HepG2 (cell line): ENCODE data around the gene ATP1A1. TPM values are rescaled to one million over a fixed set of nuclear protein-coding genes. Genes with fewer than 3 reads are reported as not detected.
A peak's percentile ranks its signal among the peaks of the same experiment; 100 is the strongest.

Experiments used
- ATAC-seq: fragments of 200-7000 bp; cut with Tn5 transposase; 3 replicates; pipeline ENCODE4 v1.9.1; 2020; ENCODE audit warnings: mild to moderate bottlenecking, moderate library complexity
- BruUV-seq: library from RNA; stranded (reverse); fragments of 400-500 nt; replicated peaks from 2 replicates; lab custom pipeline; 2021; lab: Mats Ljungman, UMichigan
- CTCF ChIA-PET: fragments of 300-600 bp; formaldehyde crosslinking; extraction: SDS; loops from one replicate; lab custom pipeline; 2021; ENCODE audit warnings: low total read pairs, inconsistent platforms, low intra/inter-chr PET ratio; lab: Yijun Ruan, JAX
- POLR2A ChIA-PET: fragments of 350-600 bp; sonication (Branson Sonifier 250); formaldehyde crosslinking; loops from one replicate; lab custom pipeline; 2020; ENCODE audit warnings: antibody characterized with exemption, inconsistent platforms; lab: Yijun Ruan, JAX
- DNase-seq: peaks from one replicate; pipeline ENCODE4 v3.0.0-alpha.2; 2015; ENCODE audit warnings: low spot score
- FAIRE-seq: peaks from 3 replicates; lab custom pipeline; 2011; peaks lifted over from hg19 to GRCh38; lab: Jason Lieb, UNC
- H2AFZ ChIP-seq: one replicate; pipeline ENCODE4 v1.6.1; 2011; ENCODE audit warnings: low read length, inconsistent platforms
- H3K27ac ChIP-seq: fragments of 300-600 bp; 3 replicates; pipeline ENCODE4 v1.8.0; 2011; ENCODE audit warnings: mixed run types, mild to moderate bottlenecking, mixed read lengths, low read length, inconsistent platforms; ENCODE audit not compliant: insufficient read depth; ENCODE audit errors: extremely low read length
- H3K27me3 ChIP-seq, 2 experiments: fragments of 200-600 bp in 1 of 2; 2 replicates in 1 of 2; 3 replicates in 1 of 2; pipeline versions ENCODE4 v1.6.0 to v1.8.0; 2011; ENCODE audit warnings: low read length in 2 of 2, mild to moderate bottlenecking in 2 of 2, moderate library complexity in 2 of 2, inconsistent platforms in 1 of 2; ENCODE audit not compliant: insufficient read depth in 2 of 2, control insufficient read depth in 1 of 2
- H3K36me3 ChIP-seq, 2 experiments: fragments of 200-600 bp in 1 of 2; replicated peaks in 1 of 2; 2 replicates in 1 of 2; 3 replicates in 1 of 2; pipeline versions ENCODE4 v1.5.1 to v1.8.0; 2011; ENCODE audit warnings: low read length in 2 of 2, inconsistent platforms in 1 of 2; ENCODE audit not compliant: insufficient read depth in 2 of 2, control insufficient read depth in 1 of 2
- H3K4me1 ChIP-seq: 2 replicates; pipeline ENCODE4 v1.5.1; 2012; ENCODE audit warnings: low read length, inconsistent platforms; ENCODE audit not compliant: insufficient read depth
- H3K4me2 ChIP-seq: 2 replicates; pipeline ENCODE4 v1.6.0; 2011; ENCODE audit warnings: low read depth, low read length, inconsistent platforms
- H3K4me3 ChIP-seq, 3 experiments: fragments of 200-600 bp in 1 of 3; sonication (generic), shearing (Covaris generic) in 1 of 3; replicated peaks in 1 of 3; 2 replicates each; pipeline ENCODE4 v1.5.1; 2011 to 2016; ENCODE audit warnings: low read length in 3 of 3, inconsistent platforms in 2 of 3, low read depth in 2 of 3, mild to moderate bottlenecking in 2 of 3, control low read depth in 1 of 3, mixed read lengths in 1 of 3; ENCODE audit not compliant: insufficient read depth in 1 of 3
- H3K79me2 ChIP-seq: one replicate; pipeline ENCODE4 v1.6.1; 2011; ENCODE audit warnings: low read length, inconsistent platforms; ENCODE audit not compliant: insufficient read depth
- H3K9ac ChIP-seq: 2 replicates; pipeline ENCODE4 v1.6.0; 2011; ENCODE audit warnings: mild to moderate bottlenecking, low read depth, low read length, inconsistent platforms; ENCODE audit not compliant: insufficient read depth
- H3K9me3 ChIP-seq: 2 replicates; pipeline ENCODE4 v1.5.1; 2012; ENCODE audit warnings: mild to moderate bottlenecking, low read length
- H4K20me1 ChIP-seq: 2 replicates; pipeline ENCODE4 v1.6.0; 2011; ENCODE audit warnings: inconsistent platforms, mild to moderate bottlenecking, low read length, moderate library complexity; ENCODE audit not compliant: insufficient read depth
- CEBPB ChIP-seq: IDR thresholded peaks from 2 replicates; pipeline ENCODE4 v1.6.1; 2011; ENCODE audit warnings: low read depth, low read length, improper control_type of control experiment, borderline replicate concordance
- NFE2L2 ChIP-seq: fragments of 150-350 bp; IDR thresholded peaks from 2 replicates; pipeline ENCODE4 v1.6.1; 2014; ENCODE audit warnings: low read length
- SMARCC2 ChIP-seq: fragments of 450-650 bp; IDR thresholded peaks from 2 replicates; pipeline ENCODE4 v1.6.1; 2017; ENCODE audit warnings: antibody characterized with exemption, mild to moderate bottlenecking
- TOE1 ChIP-seq: sonication (generic); formaldehyde crosslinking; IDR thresholded peaks from 2 replicates; pipeline ENCODE4 v1.4.0; 2020; ENCODE audit warnings: mild to moderate bottlenecking, missing genetic modification reagents
- ZNF558 ChIP-seq: sonication (generic); formaldehyde crosslinking; IDR thresholded peaks from 2 replicates; pipeline ENCODE4 v1.9.0; 2022; ENCODE audit warnings: mild to moderate bottlenecking, missing genetic modification reagents, borderline replicate concordance
- ZNF746 ChIP-seq: sonication (generic); formaldehyde crosslinking; IDR thresholded peaks from 2 replicates; pipeline ENCODE4 v1.8.0; 2022; ENCODE audit warnings: mild to moderate bottlenecking, missing genetic modification reagents
- WGBS: methylation state at CpG from one replicate; pipeline ENCODE4 v1.1.6; 2017; ENCODE audit warnings: low lambda C conversion rate; 5-methylcytosine and 5-hydroxymethylcytosine counted together
- in situ Hi-C: cut with HindIII; loops from 2 replicates; pipeline ENCODE4 v1.10.0; 2017; ENCODE audit warnings: low pct_unique_long_range_greater_than_20kb; ENCODE audit not compliant: extremely low pct_ligation_motif_present
- intact Hi-C: fragments of 100-400 bp; cut with micrococcal nuclease; formaldehyde crosslinking; loops from one replicate; pipeline ENCODE4 v1.10.0; 2022; ENCODE audit not compliant: unreplicated experiment
- polyA plus RNA-seq, 8 experiments: library from polyadenylated mRNA; depleted of rRNA in 3 of 8; stranded (reverse) in 7 of 8; unstranded in 1 of 8; fragments of >200 nt; fragmentation: Illumina TruSeq in 4 of 8; extraction: Trizol in 4 of 8; gene quantifications; 2 replicates each; pipeline versions ENCODE4 v1.2.1 to v1.2.3, GENCODE V29; 2011 to 2016; ENCODE audit warnings: low read depth in 4 of 8, missing spikeins in 1 of 8, mixed read lengths in 1 of 8; ENCODE audit not compliant: insufficient read depth in 1 of 8
- total RNA-seq, 5 experiments: library from RNA; depleted of rRNA; stranded (reverse); fragments of >200 nt; fragmentation: Illumina TruSeq; extraction: Trizol; gene quantifications; 2 replicates each; pipeline ENCODE4 v1.2.3, GENCODE V29; 2016; ENCODE audit warnings: low read depth in 1 of 5

The ATP1A1 gene
- total and polyA plus RNA-seq, 2 of the 13 experiments (the other 11 are each of a cell fraction or from before 2014, with no cell fraction given) = 280 to 705 TPM

- TF ChIP-seq TOE1 (CRISPR knock-in tag) (no peak), SMARCC2 (no peak)
Observed at GRCh38 chr1:116356673-116357072, 16.4 kb upstream of the ATP1A1 start (continued).

- WGBS = 70% methylated on average over 1 of the region's 1 CpG
- Histone ChIP-seq H3K36me3 (no peaks in the 10 kb centered on the region), H2AFZ (no peak overlapping the region), H3K4me2 (no peak overlapping the region), H3K27ac (no peak overlapping the region), H3K4me1 (peaks cover 32% of the 10 kb centered on the region), H3K9ac (no peak overlapping the region), H4K20me1 (no peaks in the 10 kb centered on the region), H3K4me3 (no peak overlapping the region), H3K27me3 (peaks cover 0 to 3% of the 10 kb centered on the region in 2 experiments; a peak in 1 of 5 replicates), H3K9me3 (no peaks in the 10 kb centered on the region), H3K79me2 (no peaks in the 10 kb centered on the region)
- FAIRE-seq = no peak
- intact Hi-C loops (no loop called here), in situ Hi-C loops (no loop called here)
- CTCF ChIA-PET = no interaction called here
- BruUV-seq = no TSS peak
- ATAC-seq = no peak
- DNase-seq = no peak
- TF ChIP-seq ZNF558 = no peak
- 0 out of 2 replicates have a peak, but pooled peaks have one; percentile 23 for TF ChIP-seq NFE2L2
- TF ChIP-seq, all 625 proteins: peak for 1
- POLR2A ChIA-PET = no interaction called here
Observed at GRCh38 chr1:116357487-116357886, 15.6 kb upstream of the ATP1A1 start.

DNA sequence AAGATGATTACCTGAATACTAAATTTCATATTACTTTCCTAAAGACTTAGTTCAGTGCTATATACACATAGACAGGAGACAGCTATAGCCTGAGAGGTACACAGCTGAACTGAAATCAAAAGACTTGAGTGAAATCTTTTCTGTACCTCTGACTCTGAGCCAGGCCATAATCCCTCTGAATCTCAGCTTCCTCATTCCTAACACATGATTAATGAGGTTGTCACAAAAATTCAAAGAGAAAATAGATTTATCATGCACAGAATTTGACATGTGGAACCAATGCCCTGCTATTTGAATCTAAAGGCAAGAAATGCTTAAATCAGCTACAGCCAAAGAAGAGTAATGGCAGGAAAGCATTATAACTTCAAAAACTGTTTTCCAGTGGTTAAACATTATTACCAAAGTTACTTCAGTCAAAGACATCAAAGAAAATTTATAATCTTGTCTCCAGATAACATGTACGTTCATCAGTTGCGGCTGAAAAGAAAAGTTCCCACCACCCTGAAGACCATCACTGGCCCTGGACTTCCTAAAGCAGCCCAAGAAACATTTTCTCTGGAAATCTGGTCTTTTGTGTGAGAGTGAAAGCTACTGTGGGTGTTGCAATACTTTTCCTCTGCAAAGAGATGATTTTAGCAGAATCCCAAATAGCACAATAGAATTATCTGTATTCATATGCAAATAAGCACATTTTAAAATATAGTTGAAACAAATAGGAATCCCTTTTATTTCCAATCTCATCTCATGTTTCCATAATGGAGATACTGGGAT, 13.8 kb upstream of the ATP1A1 start:
- 0 out of 5 replicates have a peak, but pooled peaks cover 0 to 3% of the 10 kb centered on the region in 2 experiments for H3K27me3 ChIP-seq
- no peaks in the 10 kb centered on the region for H3K79me2 ChIP-seq
- FAIRE-seq (no peak), DNase-seq (no peak), ATAC-seq (no peak)
- in situ Hi-C loops = no loop called here
- ChIA-PET POLR2A (interaction anchor here (0.6 to 1.5 kb wide), 2 partner anchors 11 to 126 kb away, joined by 4 read pairs; no protein-coding TSS in a partner anchor), CTCF (no interaction called here)
- WGBS = 11% methylated on average over 2 of the region's 2 CpGs
- H3K4me2 ChIP-seq = no peak overlapping the region
- no peak overlapping the region for H2AFZ ChIP-seq
- no peak for TF ChIP-seq ZNF746 (CRISPR knock-in tag)
- TF ChIP-seq CEBPB = peak; percentile 35; the same call in 1 of the 2 replicates
- H3K9ac ChIP-seq = no peak overlapping the region
- H4K20me1 ChIP-seq = no peaks in the 10 kb centered on the region
- H3K36me3 ChIP-seq = no peaks in the 10 kb centered on the region
- H3K4me1 ChIP-seq = peaks cover 32% of the 10 kb centered on the region
- intact Hi-C loops = no loop called here
- BruUV-seq = no TSS peak
- H3K27ac ChIP-seq = no peak overlapping the region
- H3K4me3 ChIP-seq = no peak overlapping the region
- H3K9me3 ChIP-seq = no peaks in the 10 kb centered on the region
